Left cardiac atrium (tissue), 4 donors: Measurements from ENCODE around the gene CMSS1. TPM values are rescaled to one million over a fixed set of nuclear protein-coding genes. Genes with fewer than 3 reads are reported as not detected.
A peak's percentile ranks its signal among the peaks of the same experiment; 100 is the strongest.

ENCODE experiments used
- ATAC-seq, 2 donors: fragments of 200-7000 bp; cut with Tn5 transposase; one replicate each; pipeline ENCODE4 v1.9.1; 2020; ENCODE audit warnings: mild to moderate bottlenecking in 2 of 2, moderate library complexity in 2 of 2
- DNase-seq: peaks from one replicate; pipeline ENCODE4 v3.0.0-alpha.2; 2020
- intact Hi-C, 2 donors: fragments of 100-400 bp; cut with DNase I; formaldehyde crosslinking; loops; one replicate each; pipeline versions ENCODE4 v1.14.1 to v1.15.1; 2022 to 2023
- long read RNA-seq: library from polyadenylated mRNA; unstranded; transcript quantifications from one replicate; pipeline ENCODE4 v2.0.0, GENCODE V29; 2021
- total RNA-seq, 2 donors: library from RNA; stranded (reverse); fragmentation: NEBNext Ultra II Directional; extraction: Animal tissue kit (Norgen Biotek cat#: 25700); gene quantifications; one replicate each; pipeline ENCODE4 v1.2.1, GENCODE V29; 2021
- donor health status: DM: no; HTN: yes; CAD: no.
- donor health status: DM: no; HTN: yes; CAD: no; lungs with severe emphysema.
- donor health status: DM: yes; HTN: yes; CAD: no.
- donor health status: Dilated cardiomyopathy.

Gene CMSS1
- total RNA-seq: 10 to 100 TPM; 28.7 to 33.7 TPM
- long read RNA-seq, partial matches to known transcripts: 0 of 5 reads
- long read RNA-seq, other reads (novel, unspliced or antisense): 5 of 5 reads

DNA sequence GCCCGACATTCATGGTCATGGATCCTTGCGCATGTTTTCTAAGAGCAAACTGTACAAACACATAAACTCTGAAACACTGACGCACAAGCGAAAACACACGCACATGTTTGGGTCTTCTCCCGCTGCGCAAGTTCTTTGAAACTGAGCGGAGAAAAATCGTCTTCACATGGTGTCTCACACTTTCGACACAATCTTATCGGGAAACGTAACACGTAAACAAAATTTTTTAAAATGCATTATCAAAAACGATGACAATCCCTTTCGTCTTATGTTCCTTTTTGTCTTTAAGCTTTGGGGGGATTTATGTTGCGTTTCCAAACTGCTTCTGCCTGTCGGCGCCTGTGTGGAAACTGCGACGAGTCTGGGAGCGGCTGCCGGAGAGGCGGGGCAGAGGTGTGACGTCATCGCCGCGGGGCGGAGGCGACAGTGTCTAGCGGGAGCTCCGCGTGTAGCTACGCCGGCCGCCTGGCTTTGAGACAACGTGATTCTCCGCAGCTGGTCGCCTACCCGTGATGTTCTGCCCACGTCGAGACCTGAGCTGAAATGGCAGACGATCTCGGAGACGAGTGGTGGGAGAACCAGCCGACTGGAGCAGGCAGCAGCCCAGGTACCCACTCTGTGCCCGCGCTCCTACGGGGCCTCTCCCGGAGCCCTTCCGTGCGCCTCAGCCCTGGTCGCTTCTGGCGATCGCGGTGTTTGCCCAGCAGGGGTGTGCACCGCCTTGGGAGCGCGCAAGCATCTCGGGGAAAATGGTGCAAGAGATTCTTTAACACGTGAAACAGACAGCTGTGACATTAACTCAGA, at the start of gene CMSS1:
CMSS1 (plus strand) TSS at position 426 of the 804 bp plus-strand sequence.
- DNase-seq (peak; percentile 96), ATAC-seq (peak; percentile 98 to 99)
- intact Hi-C loops: no loop called here

DNA sequence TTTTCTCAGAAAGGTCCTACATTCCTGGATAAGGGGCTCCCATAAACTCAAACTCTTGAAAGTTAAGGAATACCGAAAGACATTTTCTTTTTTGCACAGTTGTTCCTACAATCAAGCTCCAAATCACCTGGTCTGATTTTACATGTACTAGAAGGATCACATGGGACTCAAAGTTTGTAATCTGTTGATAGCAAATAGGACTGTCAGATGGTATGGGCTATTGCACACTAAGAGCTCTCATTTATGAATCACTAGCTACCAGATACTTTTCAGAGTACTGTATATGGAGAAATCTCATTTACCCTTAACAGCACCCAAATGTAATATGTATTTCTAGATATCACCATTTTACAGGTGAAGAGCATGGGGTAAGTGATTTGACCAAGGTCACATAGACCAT, 49.5 kb upstream of the CMSS1 start:
- intact Hi-C loops: no loop called here
- DNase-seq (no peak), ATAC-seq (no peak)

DNA sequence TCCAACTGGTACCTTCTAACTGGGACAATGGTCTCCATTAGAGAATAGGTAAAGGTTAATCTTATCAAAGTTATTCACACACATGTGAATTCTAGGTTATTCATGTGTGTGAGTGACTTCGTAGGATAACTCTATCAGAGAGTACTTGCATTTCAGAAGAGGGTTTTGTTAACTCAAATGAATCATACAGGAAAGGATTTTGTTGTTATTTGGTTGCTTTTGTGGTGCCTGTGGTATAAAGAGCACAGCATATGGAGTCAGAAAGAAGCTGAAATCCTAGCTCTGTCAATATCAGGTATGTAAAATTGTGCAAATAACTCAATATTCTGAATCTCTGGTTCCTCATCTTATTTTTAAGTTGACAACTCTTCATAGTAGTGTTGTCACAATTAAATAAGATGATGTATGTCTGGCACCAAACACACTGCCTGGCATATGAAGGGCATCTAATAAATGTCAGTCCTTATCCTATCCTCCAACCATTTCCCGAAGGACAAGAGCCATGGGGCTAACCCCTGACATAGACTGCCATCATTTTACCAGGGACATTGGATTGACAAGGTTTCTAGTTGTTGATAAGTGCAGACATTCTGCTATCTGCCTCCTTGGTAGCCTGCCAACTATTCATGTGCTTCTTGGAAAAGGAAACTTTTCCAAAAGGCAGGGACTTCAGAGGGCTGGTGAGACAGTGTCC, 48.7 kb upstream of the CMSS1 start:
- DNase-seq (no peak), ATAC-seq (peak in 1 of 2 donors; percentile 37)
- intact Hi-C loops: no loop called here

DNA sequence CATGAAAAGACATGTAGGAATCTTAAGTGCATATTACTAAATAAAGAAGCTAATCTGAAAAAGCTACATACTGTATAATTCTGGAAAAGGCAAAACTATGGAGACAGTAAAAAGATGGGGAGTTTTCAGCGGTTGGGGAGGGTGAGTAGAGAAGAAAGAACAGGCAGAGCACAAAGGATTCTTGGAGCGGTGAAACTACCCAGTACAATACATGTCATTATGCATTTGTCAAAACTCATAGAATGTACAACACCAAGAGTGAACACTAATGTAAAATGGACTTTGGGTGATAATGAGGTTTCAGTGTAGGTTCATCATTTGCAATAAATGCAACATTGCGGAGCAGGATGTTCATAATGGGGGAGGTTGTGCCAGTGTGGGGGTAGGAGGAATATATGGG, 45.5 kb upstream of the CMSS1 start:
- intact Hi-C loops: no loop called here
- DNase-seq (no peak), ATAC-seq (no peak)

DNA sequence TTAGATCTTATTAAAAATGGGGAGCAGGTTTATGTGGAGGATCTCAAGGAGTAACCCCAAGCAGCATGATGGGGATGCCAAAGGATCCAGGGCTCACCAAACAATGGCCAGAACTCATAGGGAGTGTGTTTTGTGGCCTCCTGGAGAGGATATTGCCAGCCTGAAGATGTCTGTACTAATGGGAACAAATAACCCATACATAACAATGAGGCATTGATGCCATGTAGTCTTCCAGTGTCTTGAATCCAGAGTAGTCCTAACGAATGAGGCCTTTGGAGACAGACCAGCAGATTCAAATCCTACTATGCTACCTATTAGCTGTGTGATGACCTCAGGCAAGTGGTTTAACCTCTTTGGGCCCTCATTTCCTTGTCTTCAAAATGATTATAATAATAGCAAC, 45.0 kb upstream of the CMSS1 start:
- no peak for ATAC-seq
- intact Hi-C loops: no loop called here
- DNase-seq: no peak

DNA sequence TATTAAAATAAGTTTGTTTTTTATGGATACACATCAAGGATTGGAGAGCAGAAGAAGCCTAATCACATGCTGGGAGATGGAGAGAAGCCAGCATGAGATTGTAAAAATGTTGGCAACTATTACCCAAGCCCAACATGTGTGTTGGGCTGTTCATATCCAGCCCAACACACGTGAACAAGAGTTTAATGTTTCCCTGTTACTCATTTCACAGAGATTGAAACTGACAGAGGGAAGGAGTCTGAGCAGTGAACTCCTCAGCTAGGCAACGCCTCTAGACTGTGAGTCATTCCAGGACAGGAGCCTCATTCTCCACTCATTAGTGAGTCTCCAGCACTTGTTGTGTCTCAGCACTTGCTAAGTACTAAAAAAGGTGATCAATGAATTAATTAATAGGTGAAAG, 43.2 kb upstream of the CMSS1 start:
- intact Hi-C loops: no loop called here
- DNase-seq: no peak
- ATAC-seq: peak; percentile 68 to 87

DNA sequence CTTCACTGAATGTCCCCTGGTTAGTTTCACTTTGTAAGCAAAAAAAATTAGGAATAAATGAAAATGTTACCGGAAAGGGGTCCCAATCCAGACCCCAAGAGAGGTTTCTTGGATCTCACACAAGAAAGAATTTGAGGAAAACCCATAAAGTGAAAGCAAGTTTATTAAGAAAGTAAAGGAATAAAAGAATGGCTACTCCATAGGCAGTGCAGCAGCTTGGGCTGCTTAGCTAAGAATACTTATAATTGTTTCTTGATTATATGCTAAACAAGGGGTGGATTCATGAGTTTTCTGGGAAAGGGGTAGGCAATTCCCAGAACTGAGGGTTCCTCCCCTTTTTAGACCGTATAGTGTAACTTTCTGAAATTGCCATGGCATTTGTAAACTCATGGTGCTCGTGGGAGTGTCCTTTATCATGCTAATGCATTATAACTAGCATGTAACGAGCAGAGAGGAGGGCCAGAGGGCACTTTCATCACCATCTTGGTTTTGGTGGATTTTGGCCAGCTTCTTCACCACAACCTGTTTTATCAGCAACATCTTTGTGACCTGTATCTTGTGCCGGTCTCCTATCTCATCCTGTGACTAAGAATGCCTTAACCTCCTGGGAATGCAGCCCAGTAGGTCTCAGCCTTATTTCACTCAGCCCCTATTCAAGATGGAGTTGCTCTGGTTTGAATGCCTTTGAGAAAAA, 41.0 kb upstream of the CMSS1 start:
- intact Hi-C loops: no loop called here
- DNase-seq (no peak), ATAC-seq (no peak)

DNA sequence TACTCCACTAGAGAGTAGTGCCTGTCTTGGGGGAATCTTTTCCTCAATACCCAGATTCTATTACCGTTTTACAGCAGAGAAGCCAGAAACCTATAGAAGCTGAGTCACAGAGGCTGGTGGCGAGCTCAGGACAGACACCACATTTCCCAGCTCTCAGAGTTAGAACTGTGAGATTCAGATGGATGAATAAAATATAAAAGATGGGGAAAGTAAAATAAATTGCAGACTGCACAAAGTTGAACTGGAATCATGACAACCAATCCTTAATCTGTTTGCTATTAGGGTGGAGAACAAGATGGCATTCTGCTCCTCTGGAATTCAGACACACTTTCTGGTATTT, 40.5 kb upstream of the CMSS1 start:
- intact Hi-C loops: no loop called here
- no peak for ATAC-seq
- no peak for DNase-seq

DNA sequence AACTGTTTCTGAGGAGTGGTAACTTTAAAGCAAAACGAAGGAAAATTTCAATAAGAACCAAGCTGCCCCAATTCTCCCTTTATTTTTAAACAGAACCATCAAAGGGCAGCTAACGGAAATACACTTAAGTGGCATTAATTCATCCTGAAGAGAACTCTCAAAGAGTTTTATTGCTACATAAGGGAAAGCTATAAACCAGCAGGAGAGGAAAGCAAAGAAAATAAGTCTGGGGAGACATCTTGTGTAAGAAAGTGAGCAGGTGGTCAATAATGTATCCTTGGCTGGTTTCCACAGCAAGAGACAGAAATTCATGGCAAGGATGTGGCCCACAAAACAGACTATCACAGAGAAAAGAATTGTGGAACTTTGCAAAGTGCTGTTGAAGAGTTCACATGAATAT, 40.0 kb upstream of the CMSS1 start:
- ATAC-seq: no peak
- no peak for DNase-seq
- intact Hi-C loops: no loop called here

DNA sequence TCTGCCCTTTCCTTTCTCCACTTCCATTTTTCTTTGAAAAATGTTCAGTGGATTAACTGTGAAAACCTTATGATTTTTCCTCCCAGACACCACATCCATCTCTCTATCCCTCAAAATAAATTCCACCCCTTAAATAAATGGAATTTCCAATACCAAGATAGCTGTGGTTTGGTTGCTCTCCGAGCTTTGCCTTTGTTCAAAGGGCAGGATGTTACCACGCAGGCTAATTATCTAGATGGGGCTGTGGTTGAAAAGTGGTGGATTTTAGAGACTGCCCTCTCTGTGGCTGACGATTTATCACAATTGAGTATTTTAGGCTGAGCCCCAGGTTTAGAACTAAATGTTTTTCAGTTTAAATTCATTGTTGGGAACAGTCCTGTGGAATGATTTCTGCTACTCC, 36.9 kb upstream of the CMSS1 start:
- intact Hi-C loops: no loop called here
- DNase-seq: no peak

DNA sequence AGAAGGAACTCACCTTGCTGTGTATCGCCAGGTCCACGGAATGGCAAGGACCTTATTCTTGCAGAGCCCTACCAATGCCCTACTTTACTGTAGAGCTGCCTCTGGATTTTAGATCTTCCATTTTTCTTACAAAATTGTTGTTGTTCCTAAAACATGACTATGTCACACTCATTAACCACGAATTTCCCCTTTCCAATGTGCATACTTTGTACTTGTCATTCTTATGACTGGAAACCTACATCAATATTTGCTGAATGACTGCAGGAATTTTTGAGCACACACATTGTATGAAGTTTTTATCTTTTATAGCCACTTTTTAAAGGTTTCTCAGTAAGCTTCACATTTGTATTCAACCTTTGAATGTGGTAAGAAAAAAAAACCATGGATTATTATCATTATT, 35.9 kb upstream of the CMSS1 start:
- ATAC-seq: no peak
- DNase-seq: no peak
- intact Hi-C loops: no loop called here

More for the DNA sequence above, 36.9 kb upstream of the CMSS1 start:
- ATAC-seq: no peak

DNA sequence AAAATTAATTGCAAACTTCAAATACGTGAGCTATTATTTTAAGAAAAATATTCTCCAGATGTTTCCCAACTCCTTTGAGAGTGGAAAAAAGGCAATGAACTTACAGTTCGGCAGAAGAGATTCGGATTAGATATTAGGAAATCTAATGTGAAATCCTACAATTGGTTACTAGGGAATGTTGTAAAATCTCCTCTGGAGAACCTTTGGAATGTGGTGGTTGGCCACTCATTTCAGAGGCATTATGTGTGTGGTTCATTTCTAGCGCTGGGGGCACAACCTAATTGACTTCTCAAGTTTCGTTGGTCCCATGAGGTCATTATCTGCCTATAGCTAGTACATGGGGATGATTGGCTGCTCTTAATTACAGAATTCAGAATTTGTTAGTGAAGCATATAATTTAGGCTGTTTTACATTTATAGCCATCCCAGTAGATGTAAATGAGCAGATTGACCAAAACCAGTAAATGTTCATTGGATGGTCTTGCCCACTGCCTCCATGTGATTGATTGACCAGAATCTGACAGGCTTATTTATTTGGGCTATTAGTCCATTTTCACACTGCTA, 34.6 kb upstream of the CMSS1 start:
- DNase-seq (no peak), ATAC-seq (peak in 1 of 2 donors; percentile 30)
- intact Hi-C loops: no loop called here

DNA sequence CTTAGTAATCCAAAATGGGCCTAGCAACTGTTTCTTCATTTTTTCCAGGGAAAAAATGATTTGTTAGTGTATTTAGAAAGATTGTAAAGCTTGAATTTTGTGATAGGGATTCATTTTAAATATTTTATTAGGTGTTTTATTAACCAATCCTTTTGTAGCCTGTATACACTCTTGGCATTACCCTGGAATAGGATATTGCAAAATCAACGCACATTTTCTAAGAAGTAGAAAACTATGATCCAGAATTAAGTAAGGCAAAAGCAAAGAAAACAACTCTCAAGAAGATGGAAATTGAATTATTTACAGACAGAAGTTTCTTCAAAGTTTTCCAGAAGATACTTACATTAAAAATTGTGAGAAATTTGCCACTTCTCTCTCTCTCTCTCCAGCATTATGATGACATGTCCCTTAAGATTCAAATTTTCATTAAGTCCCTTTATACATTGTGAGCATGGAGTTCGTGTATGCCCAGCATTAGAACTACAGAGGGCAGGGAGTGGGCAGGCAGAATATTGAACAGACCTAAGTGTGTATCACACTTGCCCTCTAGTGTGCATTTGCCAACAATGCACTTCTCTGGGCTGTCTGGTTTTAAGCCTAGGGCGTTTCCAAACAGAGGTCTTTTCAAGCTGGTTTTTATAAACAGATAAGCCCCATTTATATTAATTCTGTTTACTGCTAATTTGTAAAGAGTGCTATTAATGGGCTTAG, 28.5 kb upstream of the CMSS1 start:
- intact Hi-C loops: no loop called here
- ATAC-seq (peak; percentile 96), DNase-seq (peak; percentile 30)

DNA sequence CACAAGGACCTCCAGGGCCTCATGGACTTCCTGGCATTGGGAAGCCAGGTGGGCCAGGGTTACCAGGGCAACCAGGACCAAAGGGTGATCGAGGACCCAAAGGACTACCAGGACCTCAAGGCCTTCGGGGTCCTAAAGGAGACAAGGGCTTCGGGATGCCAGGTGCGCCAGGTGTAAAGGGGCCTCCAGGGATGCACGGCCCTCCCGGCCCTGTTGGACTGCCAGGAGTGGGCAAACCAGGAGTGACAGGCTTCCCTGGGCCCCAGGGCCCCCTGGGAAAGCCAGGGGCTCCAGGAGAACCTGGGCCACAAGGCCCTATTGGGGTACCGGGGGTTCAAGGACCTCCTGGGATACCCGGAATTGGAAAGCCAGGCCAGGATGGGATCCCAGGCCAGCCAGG, 23.2 kb upstream of the CMSS1 start:
- DNase-seq (no peak), ATAC-seq (no peak)
- intact Hi-C loops: no loop called here

DNA sequence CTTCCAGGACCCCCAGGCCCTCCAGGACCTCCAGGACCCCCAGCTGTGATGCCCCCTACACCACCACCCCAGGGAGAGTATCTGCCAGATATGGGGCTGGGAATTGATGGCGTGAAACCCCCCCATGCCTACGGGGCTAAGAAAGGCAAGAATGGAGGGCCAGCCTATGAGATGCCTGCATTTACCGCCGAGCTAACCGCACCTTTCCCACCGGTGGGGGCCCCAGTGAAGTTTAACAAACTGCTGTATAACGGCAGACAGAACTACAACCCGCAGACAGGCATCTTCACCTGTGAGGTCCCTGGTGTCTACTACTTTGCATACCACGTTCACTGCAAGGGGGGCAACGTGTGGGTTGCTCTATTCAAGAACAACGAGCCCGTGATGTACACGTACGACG, 22.1 kb upstream of the CMSS1 start:
- ATAC-seq: no peak

DNA sequence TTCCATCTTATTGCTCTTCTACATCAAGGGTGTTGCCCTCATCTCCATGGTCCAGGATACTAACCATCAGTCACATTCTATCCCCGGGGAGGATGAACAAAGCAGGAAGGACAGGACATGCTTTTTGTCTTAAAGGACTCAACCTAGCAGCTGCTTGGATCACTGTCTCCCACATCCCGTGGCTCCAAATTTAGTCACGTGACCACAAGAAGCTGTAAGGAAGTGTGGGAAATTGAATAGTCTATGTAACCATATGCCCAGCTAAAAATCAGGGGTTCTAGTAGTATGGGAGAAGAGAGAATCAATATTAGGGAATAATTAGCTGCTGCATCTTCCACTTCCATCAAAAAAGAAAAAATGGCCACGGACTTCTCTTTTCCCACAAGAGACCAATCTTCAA, 18.2 kb upstream of the CMSS1 start:
- ATAC-seq: no peak
- intact Hi-C loops: no loop called here
- no peak for DNase-seq

More for the DNA sequence above, 22.1 kb upstream of the CMSS1 start:
- no peak for DNase-seq
- intact Hi-C loops: no loop called here

DNA sequence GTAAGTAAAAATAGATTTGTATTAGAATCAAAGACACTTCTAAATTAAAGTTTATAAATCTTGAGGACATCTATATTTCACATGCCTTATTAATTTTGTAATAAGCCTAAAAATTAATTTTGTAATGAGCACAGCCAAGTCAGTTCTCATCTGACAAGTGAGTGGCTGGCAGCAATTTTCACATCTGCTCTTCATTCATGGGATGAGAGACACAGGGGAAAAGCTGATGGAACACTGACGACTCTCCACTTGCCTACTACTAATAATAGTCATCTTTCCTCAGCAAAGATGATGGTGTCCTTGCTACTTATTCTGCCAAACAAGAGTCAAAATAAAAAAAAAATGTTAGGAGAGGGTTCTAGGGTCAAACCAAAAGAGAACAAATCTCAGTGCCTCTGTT, 14.4 kb upstream of the CMSS1 start:
- intact Hi-C loops: no loop called here
- ATAC-seq (no peak), DNase-seq (no peak)

DNA sequence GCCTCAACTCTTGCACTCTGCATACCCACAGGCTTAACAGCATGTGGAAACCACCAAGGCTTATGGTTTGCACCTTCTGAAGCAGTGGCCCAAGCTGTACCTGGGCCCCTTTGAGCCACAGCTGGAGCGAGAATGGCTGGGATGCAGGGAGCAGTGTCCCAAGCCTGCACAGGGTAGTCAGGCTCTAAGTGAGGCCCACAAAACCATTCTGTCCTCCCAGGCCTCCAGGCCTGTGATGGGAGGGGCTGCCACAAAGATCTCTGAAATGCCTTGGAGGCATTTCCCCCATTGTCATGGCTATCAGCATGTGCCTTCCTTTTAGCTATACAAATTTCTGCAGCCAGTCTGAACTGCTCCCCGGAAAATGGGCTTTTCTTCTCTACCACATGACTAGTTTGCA, 12.5 kb upstream of the CMSS1 start:
- ATAC-seq: no peak
- intact Hi-C loops: no loop called here
- no peak for DNase-seq

DNA sequence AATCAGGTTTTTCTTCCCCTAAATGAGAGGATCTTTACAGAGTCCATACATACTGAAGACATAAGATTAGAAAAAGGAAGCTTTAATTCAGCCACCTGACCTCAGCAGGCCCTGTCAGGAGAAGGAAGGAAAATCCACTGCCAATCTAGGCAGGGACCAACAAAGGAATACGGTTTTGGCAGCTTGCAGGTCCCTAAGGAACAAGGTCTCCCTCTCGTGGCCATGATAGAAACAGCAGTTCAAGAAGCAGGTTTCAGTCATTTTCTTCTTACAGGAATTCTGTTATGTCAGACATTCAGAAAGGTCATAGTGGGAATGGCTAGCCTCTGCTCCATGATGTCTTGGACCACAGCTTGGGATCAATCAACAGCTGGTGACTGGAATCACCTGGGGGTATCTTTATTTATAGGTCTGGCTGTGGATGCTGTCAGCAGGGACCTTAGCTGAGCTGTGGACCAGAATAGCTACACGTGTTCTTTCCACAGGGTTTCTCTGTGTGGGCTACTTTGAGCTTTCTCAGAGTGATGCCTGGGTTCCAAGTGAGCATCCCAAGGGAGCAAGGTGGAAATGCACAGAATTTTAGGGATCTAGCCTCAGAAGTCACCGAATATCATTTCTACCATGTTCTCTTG, 9.4 kb upstream of the CMSS1 start:
- DNase-seq (no peak), ATAC-seq (peak in 1 of 2 donors; percentile 36)
- intact Hi-C loops: no loop called here
